H9 (cell line): Measurements from ENCODE around the gene ROBO1. TPM values are rescaled to one million over a fixed set of nuclear protein-coding genes. Genes with fewer than 3 reads are reported as not detected.

Experiments
- DNase-seq: peaks from one replicate; pipeline ENCODE4 v3.0.0-alpha.2; 2017
- H2AFZ ChIP-seq: one replicate; pipeline ENCODE4 v1.6.1; 2013; ENCODE audit warnings: mild to moderate bottlenecking, low read length, control low read depth, moderate library complexity
- H2AK5ac ChIP-seq: 2 replicates; pipeline ENCODE4 v1.6.1; 2013; ENCODE audit warnings: low read length, control low read depth, mixed read lengths; ENCODE audit not compliant: insufficient read length
- H2BK120ac ChIP-seq: one replicate; pipeline ENCODE4 v1.6.1; 2013; ENCODE audit warnings: low read depth, mild to moderate bottlenecking, low read length, control low read depth, inconsistent platforms; ENCODE audit not compliant: poor library complexity, severe bottlenecking
- H2BK12ac ChIP-seq: 2 replicates; pipeline ENCODE4 v1.6.1; 2013; ENCODE audit warnings: low read length, control low read depth, mixed read lengths, low read depth; ENCODE audit not compliant: insufficient read length
- H2BK15ac ChIP-seq: 2 replicates; pipeline ENCODE4 v1.6.1; 2013; ENCODE audit warnings: low read depth, low read length, control low read depth
- H2BK20ac ChIP-seq: one replicate; pipeline ENCODE4 v1.6.1; 2013; ENCODE audit warnings: low read depth, mild to moderate bottlenecking, low read length, control low read depth, inconsistent platforms; ENCODE audit not compliant: poor library complexity, severe bottlenecking
- H2BK5ac ChIP-seq: 2 replicates; pipeline ENCODE4 v1.6.1; 2013; ENCODE audit warnings: low read length, control low read depth, mixed read lengths; ENCODE audit not compliant: insufficient read length
- H3K14ac ChIP-seq: 2 replicates; pipeline ENCODE4 v1.6.1; 2013; ENCODE audit warnings: low read length, control low read depth; ENCODE audit not compliant: insufficient read depth
- H3K18ac ChIP-seq: 2 replicates; pipeline ENCODE4 v1.6.1; 2013; ENCODE audit warnings: low read depth, mild to moderate bottlenecking, mixed read lengths, low read length, control low read depth; ENCODE audit not compliant: insufficient read length
- H3K23ac ChIP-seq: 2 replicates; pipeline ENCODE4 v1.6.1; 2013; ENCODE audit warnings: low read length, control low read depth, mixed read lengths, low read depth; ENCODE audit not compliant: insufficient read length
- H3K23me2 ChIP-seq: 2 replicates; pipeline ENCODE4 v1.6.1; 2013; ENCODE audit warnings: low read depth, mild to moderate bottlenecking, mixed read lengths, low read length, control low read depth; ENCODE audit not compliant: insufficient read length, poor library complexity, severe bottlenecking
- H3K27ac ChIP-seq: 2 replicates; pipeline ENCODE4 v1.5.1; 2013; ENCODE audit warnings: low read length, control low read depth, mixed read lengths, low read depth; ENCODE audit not compliant: insufficient read length
- H3K27me3 ChIP-seq: 2 replicates; pipeline ENCODE4 v1.6.1; 2013; ENCODE audit warnings: low read length, control low read depth, inconsistent platforms; ENCODE audit not compliant: insufficient read depth
- H3K4ac ChIP-seq: 2 replicates; pipeline ENCODE4 v1.6.1; 2013; ENCODE audit warnings: low read depth, mild to moderate bottlenecking, control low read depth, inconsistent platforms, low read length, moderate library complexity
- H3K4me1 ChIP-seq: 2 replicates; pipeline ENCODE4 v1.6.1; 2013; ENCODE audit warnings: low read length, control low read depth, inconsistent platforms; ENCODE audit not compliant: insufficient read depth
- H3K4me2 ChIP-seq: 2 replicates; pipeline ENCODE4 v1.6.1; 2013; ENCODE audit warnings: low read length, control low read depth, mixed read lengths; ENCODE audit not compliant: insufficient read length, insufficient read depth
- H3K56ac ChIP-seq: 2 replicates; pipeline ENCODE4 v1.6.1; 2013; ENCODE audit warnings: low read depth, mild to moderate bottlenecking, mixed read lengths, low read length, control low read depth; ENCODE audit not compliant: insufficient read length
- H3K79me1 ChIP-seq: 2 replicates; pipeline ENCODE4 v1.6.1; 2013; ENCODE audit warnings: low read depth, mild to moderate bottlenecking, moderate library complexity, low read length, control low read depth, inconsistent platforms; ENCODE audit not compliant: insufficient read depth, poor library complexity, severe bottlenecking
- H3K79me2 ChIP-seq: 2 replicates; pipeline ENCODE4 v1.6.1; 2013; ENCODE audit warnings: low read length, control low read depth, inconsistent platforms; ENCODE audit not compliant: insufficient read depth
- H3K9ac ChIP-seq: 2 replicates; pipeline ENCODE4 v1.6.1; 2013; ENCODE audit warnings: low read length, control low read depth, mixed read lengths; ENCODE audit not compliant: insufficient read length; ENCODE audit errors: extremely low read depth
- H3K9me3 ChIP-seq: one replicate; pipeline ENCODE4 v1.6.1; 2013; ENCODE audit warnings: low read depth, low read length, inconsistent platforms; ENCODE audit not compliant: control insufficient read depth
- H3T11ph ChIP-seq: one replicate; pipeline ENCODE4 v1.6.1; 2013; ENCODE audit warnings: mild to moderate bottlenecking, low read length, control low read depth, inconsistent platforms
- H4K20me1 ChIP-seq: one replicate; pipeline ENCODE4 v1.6.1; 2013; ENCODE audit not compliant: control insufficient read depth, insufficient read length, insufficient read depth
- H4K5ac ChIP-seq: 2 replicates; pipeline ENCODE4 v1.6.1; 2013; ENCODE audit warnings: low read depth, mild to moderate bottlenecking, mixed read lengths, low read length, control low read depth; ENCODE audit not compliant: insufficient read length
- H4K8ac ChIP-seq: replicated peaks from 2 replicates; pipeline ENCODE4 v1.6.1; 2013; ENCODE audit warnings: low read length, control low read depth, mixed read lengths, low read depth; ENCODE audit not compliant: insufficient read length
- H4K91ac ChIP-seq: 2 replicates; pipeline ENCODE4 v1.6.1; 2013; ENCODE audit warnings: low read depth, mild to moderate bottlenecking, moderate library complexity, mixed read lengths, low read length, control low read depth; ENCODE audit not compliant: insufficient read length
- H3K27ac Mint-ChIP-seq, 3 experiments: 2 replicates in 2 of 3; 3 replicates in 1 of 3; pipeline ENCODE4 v1.8.0; 2020 to 2021; ENCODE audit warnings: mixed read lengths in 3 of 3, mild to moderate bottlenecking in 1 of 3, moderate library complexity in 1 of 3
- H3K27me3 Mint-ChIP-seq: 2 replicates; pipeline ENCODE4 v1.8.0; 2021; ENCODE audit warnings: low read depth, mild to moderate bottlenecking, moderate library complexity, mixed read lengths
- H3K36me3 Mint-ChIP-seq, 3 experiments: 2 replicates in 2 of 3; 3 replicates in 1 of 3; pipeline ENCODE4 v1.8.0; 2020 to 2021; ENCODE audit warnings: low read depth in 3 of 3, mixed read lengths in 3 of 3; ENCODE audit not compliant: insufficient read depth in 1 of 3
- H3K4me1 Mint-ChIP-seq, 2 experiments: 2 replicates each; pipeline ENCODE4 v1.8.0; 2020; ENCODE audit warnings: mixed read lengths in 2 of 2
- H3K4me3 Mint-ChIP-seq, 2 experiments: 2 replicates in 1 of 2; 3 replicates in 1 of 2; pipeline ENCODE4 v1.8.0; 2020 to 2021; ENCODE audit warnings: mild to moderate bottlenecking in 2 of 2, mixed read lengths in 2 of 2, moderate library complexity in 1 of 2
- H3K9me3 Mint-ChIP-seq, 2 experiments: 2 replicates in 1 of 2; 3 replicates in 1 of 2; pipeline ENCODE4 v1.8.0; 2020; ENCODE audit warnings: mild to moderate bottlenecking in 2 of 2, mixed read lengths in 2 of 2, moderate library complexity in 1 of 2
- total RNA-seq: library from RNA; stranded (reverse); gene quantifications from 2 replicates; pipeline ENCODE4 v1.2.1, GENCODE V29; 2021
- TF ChIP-seq, protein P1 (sequence below): fragments of 200-600 bp; sonication (generic); conservative IDR thresholded peaks from 3 replicates; pipeline ENCODE4 v1.8.0; 2021; ENCODE audit warnings: antibody characterized with exemption, mild to moderate bottlenecking

ROBO1 gene
- total RNA-seq, 1 experiment from 2014 or later = 62.7 TPM

DNA sequence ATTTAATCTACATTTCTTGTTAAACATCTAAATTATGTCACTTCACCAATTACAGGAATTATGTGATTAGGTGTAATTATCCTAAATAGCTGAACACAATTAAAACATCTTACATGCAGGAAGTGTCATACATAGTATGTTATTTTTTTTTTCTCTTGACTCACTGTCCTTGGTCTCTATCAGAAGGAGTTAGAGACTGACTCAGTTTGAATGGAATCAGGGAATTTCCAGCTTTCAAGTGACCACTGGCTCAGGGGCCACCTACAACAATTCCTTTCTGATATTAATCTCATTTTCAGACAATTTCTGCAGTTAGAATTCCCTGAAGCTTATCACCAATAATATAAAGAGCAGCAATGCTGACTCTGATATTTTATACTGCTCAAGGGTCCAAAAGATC lies 400.7 kb downstream of the ROBO1 start:
- Histone ChIP-seq H3K27ac (no peak overlapping the region), H2BK5ac (no peak overlapping the region), H3K79me2 (no peaks in the 10 kb centered on the region), H3K79me1 (no peaks in the 10 kb centered on the region), H2AK5ac (no peak overlapping the region), H2BK20ac (no peak overlapping the region), H3K23ac (no peak overlapping the region), H2AFZ (no peak overlapping the region), H3K4me2 (no peak overlapping the region), H2BK12ac (no peak overlapping the region), H3K18ac (no peak overlapping the region), H4K8ac (no peak overlapping the region), H3K9ac (no peak overlapping the region), H4K20me1 (no peaks in the 10 kb centered on the region), H4K5ac (no peak overlapping the region), H3T11ph (no peak overlapping the region), H3K23me2 (no peaks in the 10 kb centered on the region), H4K91ac (no peak overlapping the region), H3K4ac (no peak overlapping the region), H3K27me3 (no peaks in the 10 kb centered on the region), H3K9me3 (peaks cover 4% of the 10 kb centered on the region), H3K14ac (no peak overlapping the region), H2BK120ac (no peak overlapping the region), H2BK15ac (no peak overlapping the region), H3K56ac (no peak overlapping the region), H3K4me1 (no peaks in the 10 kb centered on the region)
- Mint-ChIP-seq H3K9me3 (peaks cover 6 to 10% of the 10 kb centered on the region in 2 experiments), H3K4me3 (no peak overlapping the region), H3K27ac (no peak overlapping the region), H3K36me3 (peaks cover 3 to 10% (median 5%) of the 10 kb centered on the region in 3 experiments; a peak in 5 of 7 replicates), H3K4me1 (peaks cover 6 to 14% of the 10 kb centered on the region in 2 experiments), H3K27me3 (no peaks in the 10 kb centered on the region)
- TF ChIP-seq, protein P1, sequence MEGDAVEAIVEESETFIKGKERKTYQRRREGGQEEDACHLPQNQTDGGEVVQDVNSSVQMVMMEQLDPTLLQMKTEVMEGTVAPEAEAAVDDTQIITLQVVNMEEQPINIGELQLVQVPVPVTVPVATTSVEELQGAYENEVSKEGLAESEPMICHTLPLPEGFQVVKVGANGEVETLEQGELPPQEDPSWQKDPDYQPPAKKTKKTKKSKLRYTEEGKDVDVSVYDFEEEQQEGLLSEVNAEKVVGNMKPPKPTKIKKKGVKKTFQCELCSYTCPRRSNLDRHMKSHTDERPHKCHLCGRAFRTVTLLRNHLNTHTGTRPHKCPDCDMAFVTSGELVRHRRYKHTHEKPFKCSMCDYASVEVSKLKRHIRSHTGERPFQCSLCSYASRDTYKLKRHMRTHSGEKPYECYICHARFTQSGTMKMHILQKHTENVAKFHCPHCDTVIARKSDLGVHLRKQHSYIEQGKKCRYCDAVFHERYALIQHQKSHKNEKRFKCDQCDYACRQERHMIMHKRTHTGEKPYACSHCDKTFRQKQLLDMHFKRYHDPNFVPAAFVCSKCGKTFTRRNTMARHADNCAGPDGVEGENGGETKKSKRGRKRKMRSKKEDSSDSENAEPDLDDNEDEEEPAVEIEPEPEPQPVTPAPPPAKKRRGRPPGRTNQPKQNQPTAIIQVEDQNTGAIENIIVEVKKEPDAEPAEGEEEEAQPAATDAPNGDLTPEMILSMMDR = no peak
- DNase-seq = no peak
